OCI-LY3 (cell line): ENCODE data around the gene ALKBH4.
"Not testable (repeated sequence)": the region's sequence is repeated elsewhere in the genome, so short reads cannot be mapped to it uniquely, and the experiment has no call there.

Source experiments
- CTCF ChIP-seq: fragments of 200-600, 300-600 bp; sonication (generic); IDR thresholded peaks from 2 replicates; pipeline ENCODE4 v1.5.1; 2014; ENCODE audit warnings: antibody characterized with exemption, low read length, low read depth
- EZH2phosphoT487 ChIP-seq: fragments of 200-600 bp; shearing (Covaris generic); IDR thresholded peaks from 2 replicates; pipeline ENCODE4 v1.6.1; 2018; ENCODE audit warnings: antibody characterized with exemption, mixed run types, low read depth

DNA sequence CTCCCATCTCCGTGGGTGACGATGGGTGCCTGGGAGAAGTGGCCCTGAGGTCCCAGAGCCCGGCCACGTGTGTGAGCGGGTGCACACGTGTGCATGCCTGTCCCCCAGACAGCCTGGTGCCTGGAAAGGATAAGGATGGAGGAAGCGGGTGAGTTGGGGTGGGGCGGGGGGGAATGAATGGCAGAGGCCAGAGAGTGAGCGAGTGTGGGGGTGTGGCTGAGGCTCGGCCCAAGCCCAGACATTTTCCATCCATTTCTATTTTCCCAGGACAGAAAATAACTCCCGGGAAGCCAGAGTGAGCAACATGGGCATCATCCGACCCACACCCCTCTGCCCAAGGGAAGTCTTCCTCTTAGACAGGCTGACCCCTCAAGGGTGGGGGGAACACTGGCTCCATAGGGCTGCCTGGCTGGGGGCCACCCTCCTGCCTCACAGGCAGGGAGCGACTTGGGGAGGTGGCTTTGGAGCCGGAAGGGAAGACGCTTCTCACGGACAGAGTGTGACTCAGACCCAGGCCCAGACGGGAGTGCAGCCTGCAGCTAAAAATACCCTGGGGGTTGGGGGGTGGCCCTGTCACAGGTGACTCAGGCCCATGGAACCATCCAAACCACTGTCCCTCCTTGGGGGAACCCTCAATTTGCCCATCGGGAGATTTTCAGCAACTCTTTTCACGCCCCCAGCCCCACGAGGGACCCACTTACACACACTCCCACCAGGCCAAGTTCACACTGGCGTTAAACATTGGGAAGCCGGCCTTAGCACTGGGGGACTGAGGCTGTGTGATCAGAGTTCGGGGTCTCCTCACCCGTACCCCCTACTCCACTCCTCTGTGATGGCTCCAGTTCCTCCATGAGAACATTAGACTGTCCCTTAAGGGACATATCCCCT, 40.9 kb upstream of the ALKBH4 start:
- TF ChIP-seq CTCF, EZH2phosphoT487: not testable (repeated sequence)
